Left renal pelvis (tissue), 4 donors: ENCODE data around the gene FGF22. TPM values are rescaled to one million over a fixed set of nuclear protein-coding genes. Genes with fewer than 3 reads are reported as not detected.
"Not testable (repeated sequence)": the region's sequence is repeated elsewhere in the genome, so short reads cannot be mapped to it uniquely, and the experiment has no call there.

Experiments used
- DNase-seq, 4 donors: peaks; one replicate each; pipeline ENCODE4 v3.0.0-alpha.2; 2013; ENCODE audit warnings: low read depth in 4 of 4, low spot score in 3 of 4
- polyA plus RNA-seq, 4 donors: library from polyadenylated mRNA; unstranded; fragments of 120-200 nt; gene quantifications; one replicate each; pipeline ENCODE4 v1.2.1, GENCODE V29; 2013; ENCODE audit not compliant: insufficient read length in 4 of 4

Gene FGF22
- polyA plus RNA-seq, 4 donors: 0.11 to 0.55 (median 0.34) TPM

DNA sequence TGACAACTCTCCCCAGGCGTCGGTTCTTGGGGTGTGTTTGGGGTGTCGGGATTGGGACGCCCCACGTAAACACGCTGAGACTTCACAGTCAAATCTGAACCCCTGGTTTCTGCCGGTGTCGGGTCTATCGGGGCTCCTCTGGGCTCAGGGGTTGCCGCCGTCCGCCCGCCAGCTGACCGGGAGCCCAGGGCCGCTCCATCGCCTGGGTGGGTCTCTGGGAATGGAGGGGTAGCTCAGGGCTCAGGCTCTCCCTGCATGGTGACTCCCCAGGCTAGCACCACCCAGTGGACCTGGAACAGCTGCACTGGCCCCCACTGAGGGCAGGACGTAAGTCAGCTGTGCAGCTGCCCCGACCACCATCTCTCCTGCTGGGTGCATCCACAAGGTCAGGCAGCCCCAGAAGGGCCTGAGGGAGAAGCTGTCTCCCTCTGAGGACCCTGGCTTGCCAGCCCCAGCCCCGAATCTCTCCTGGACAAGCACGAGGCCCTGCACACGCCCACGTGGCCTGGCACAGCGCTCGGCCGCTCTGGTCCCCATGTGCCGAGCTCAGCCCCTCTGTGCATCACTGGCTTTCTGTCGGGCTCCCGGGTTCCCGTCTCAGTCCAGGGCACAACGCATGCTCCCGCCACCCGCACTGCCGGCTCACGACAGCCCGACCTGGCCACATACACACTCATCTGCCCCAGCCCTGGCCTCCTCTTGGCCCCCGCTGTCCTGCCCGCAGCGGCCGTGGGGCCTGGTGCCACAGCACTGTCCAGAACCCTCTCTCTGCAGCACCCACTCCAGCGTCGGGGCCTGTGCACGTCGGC lies 17.3 kb downstream of the FGF22 start:
- no peak for DNase-seq

GRCh38 chr19:657611-658010 lies 17.9 kb downstream of the FGF22 start:
- DNase-seq: no peak

- no peak for DNase-seq
Observed at GRCh38 chr19:658059-658839, 18.6 kb downstream of the FGF22 start.

DNA sequence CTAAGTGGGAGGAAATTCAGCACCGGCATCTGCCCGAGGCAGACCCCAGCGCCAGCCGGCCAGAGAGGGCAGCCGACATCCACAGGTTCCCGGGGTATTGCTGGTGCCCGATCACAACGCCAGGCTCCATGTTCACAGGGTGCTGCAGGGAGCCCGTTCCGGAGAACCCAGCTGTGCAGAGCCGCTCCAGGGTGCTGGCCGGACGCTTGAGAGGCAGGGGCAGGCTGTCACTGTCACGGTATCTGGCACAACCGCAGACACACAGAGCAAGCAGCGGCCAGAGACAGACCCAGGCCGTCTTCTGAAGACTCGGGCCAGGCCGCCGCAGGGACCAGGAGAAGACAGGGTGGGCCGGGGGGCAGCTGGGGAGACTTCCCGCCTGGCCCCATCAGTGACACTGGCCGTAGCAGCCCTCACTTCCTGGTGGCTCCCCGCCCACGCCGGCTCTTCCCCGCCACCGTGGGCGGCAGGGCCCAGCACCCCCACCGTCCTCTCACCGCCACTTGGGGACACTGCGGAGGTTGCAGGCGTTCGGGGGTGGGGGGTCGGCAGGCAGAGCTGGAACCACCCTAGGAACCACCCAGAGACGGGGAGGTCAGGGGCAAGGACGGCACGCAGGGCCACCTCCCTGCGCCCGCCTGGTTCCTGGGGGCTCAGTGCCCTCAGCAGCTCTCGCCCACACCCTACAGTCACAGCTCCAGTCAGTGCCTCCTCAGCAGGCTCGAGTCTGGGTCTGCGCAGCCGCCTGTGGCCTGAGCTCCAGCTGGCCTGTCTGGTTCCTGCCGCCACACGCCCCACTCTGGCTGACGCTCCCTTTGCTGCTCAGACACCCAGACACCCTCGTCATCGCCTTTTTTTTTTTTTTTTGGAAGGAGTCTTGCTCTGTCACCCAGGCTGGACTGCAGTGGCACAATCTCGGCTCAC lies 19.5 kb downstream of the FGF22 start:
- no peak for DNase-seq

- DNase-seq: no peak
Observed at GRCh38 chr19:660793-661426, 21.2 kb downstream of the FGF22 start.

GRCh38 chr19:661427-662196 lies 21.9 kb downstream of the FGF22 start:
- no peak for DNase-seq

GRCh38 chr19:662207-662961 lies 22.7 kb downstream of the FGF22 start:
- DNase-seq: no peak

GRCh38 chr19:662962-663681 lies 23.4 kb downstream of the FGF22 start, which contains the start of gene RNF126:
RNF126 (minus strand) TSS chr19:663214; CDS start chr19:663121, 93 bp downstream.
- DNase-seq: peak; percentile 52 to 80 (median 76)

- no peak for DNase-seq
Observed at GRCh38 chr19:663682-664117, 24.0 kb downstream of the FGF22 start.

- DNase-seq: peak in 3 of 4 donors; percentile 54 to 71 (median 66)
Observed at GRCh38 chr19:664913-665443, 25.3 kb downstream of the FGF22 start.

GRCh38 chr19:666985-667573 lies 27.4 kb downstream of the FGF22 start:
- not testable (repeated sequence) for DNase-seq

DNA sequence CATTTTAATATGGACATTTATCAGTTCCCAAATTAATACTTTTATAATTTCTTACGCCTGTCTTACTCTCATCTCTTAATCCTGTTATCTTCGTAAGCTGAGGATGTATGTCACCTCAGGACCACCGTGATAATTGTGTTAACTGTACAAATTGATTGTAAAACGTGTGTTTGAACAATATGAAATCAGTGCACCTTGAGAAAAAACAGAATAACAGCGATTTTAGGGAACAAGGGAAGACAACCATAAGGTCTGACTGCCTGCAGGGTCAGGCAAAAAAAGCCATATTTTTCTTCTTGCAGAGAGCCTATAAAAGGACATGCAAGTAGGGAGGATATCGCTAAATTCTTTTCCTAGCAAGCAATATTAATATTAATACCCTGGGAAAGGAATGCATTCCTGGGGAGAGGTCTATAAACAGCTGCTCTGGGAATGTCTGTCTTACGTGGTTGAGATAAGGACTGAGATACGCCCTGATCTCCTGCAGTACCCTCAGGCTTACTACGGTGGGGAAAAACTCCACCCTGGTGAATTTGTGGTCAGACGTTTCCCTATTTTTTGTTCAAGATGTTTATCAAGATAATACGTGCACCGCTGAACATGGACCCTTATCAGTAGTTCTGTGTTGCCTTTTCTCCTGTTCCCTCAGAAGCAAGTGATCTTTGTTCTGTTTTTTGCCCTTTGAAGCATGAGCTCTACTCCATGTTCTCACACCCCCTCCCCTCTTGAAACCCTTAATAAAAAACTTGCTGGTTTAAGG lies 29.2 kb downstream of the FGF22 start:
- DNase-seq: not testable (repeated sequence)

- DNase-seq: no peak
Observed at GRCh38 chr19:670609-671075, 31.0 kb downstream of the FGF22 start.

DNA sequence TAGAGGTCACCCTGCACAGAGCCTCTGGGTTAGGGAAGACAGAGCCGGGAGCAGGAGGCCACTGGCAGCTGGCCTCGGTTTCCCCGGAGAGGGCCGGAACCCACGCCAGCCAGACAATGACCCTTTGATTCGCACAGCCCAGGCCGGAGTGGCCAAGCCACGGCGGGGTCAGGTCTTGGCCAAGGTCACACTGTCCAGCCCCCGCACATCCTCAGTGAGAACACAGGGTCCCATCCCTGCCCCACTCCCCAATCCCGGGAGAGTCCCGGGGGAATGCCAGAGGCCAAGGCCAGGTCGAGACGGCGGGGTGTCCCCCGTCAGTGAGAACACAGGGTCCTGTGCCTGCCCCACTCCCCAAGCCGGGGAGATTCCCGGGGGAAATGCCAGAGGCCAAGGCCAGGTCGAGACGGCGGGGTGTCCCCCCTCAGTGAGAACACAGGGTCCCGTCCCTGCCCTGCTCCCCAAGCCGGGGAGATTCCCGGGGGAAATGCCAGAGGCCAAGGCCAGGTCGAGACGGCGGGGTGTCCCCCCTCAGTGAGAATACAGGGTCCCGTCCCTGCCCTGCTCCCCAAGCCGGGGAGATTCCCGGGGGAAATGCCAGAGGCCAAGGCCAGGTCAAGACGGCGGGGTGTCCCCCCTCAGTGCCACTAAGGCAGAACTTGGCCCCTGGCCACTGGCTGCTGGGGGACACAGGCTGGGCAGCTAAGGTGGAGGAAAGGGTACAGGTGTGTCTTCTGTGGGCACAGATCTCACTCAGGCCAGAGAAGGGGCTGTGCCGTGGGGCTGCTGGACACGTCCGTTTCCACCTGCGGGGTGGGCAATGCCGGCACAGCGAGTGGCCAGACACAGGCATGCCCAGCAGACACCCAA lies 34.8 kb downstream of the FGF22 start:
- no peak for DNase-seq

DNA sequence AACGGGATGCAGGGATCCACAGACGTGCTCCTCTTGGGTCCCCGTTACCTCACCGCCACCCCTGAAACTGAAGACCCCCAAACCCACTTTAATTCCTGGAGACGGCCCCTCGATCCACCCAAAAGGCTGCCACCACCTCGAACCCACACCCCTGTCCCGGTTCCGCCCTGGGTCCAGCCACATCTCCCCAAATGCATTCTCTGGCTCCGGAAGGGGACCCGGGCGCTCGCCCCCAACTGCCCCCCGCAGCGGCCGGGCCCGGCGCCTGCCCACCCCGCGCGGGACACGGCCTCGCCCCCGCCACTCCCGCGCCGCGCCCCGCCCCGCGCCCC lies 36.3 kb downstream of the FGF22 start:
- DNase-seq: no peak
